HepG2 (cell line): Measurements from ENCODE around the gene SAA2. TPM values are rescaled to one million over a fixed set of nuclear protein-coding genes. Genes with fewer than 3 reads are reported as not detected.

Experiments used
- ATAC-seq: fragments of 200-7000 bp; cut with Tn5 transposase; 3 replicates; pipeline ENCODE4 v1.9.1; 2020; ENCODE audit warnings: mild to moderate bottlenecking, moderate library complexity
- BruUV-seq: library from RNA; stranded (reverse); fragments of 400-500 nt; replicated peaks from 2 replicates; lab custom pipeline; 2021; lab: Mats Ljungman, UMichigan
- CTCF ChIA-PET: fragments of 300-600 bp; formaldehyde crosslinking; extraction: SDS; loops from one replicate; lab custom pipeline; 2021; ENCODE audit warnings: low total read pairs, inconsistent platforms, low intra/inter-chr PET ratio; lab: Yijun Ruan, JAX
- POLR2A ChIA-PET: fragments of 350-600 bp; sonication (Branson Sonifier 250); formaldehyde crosslinking; loops from one replicate; lab custom pipeline; 2020; ENCODE audit warnings: antibody characterized with exemption, inconsistent platforms; lab: Yijun Ruan, JAX
- DNase-seq: peaks from one replicate; pipeline ENCODE4 v3.0.0-alpha.2; 2015; ENCODE audit warnings: low spot score
- FAIRE-seq: peaks from 3 replicates; lab custom pipeline; 2011; peaks lifted over from hg19 to GRCh38; lab: Jason Lieb, UNC
- H2AFZ ChIP-seq: one replicate; pipeline ENCODE4 v1.6.1; 2011; ENCODE audit warnings: low read length, inconsistent platforms
- H3K27ac ChIP-seq: fragments of 300-600 bp; 3 replicates; pipeline ENCODE4 v1.8.0; 2011; ENCODE audit warnings: mixed run types, mild to moderate bottlenecking, mixed read lengths, low read length, inconsistent platforms; ENCODE audit not compliant: insufficient read depth; ENCODE audit errors: extremely low read length
- H3K27me3 ChIP-seq, 2 experiments: fragments of 200-600 bp in 1 of 2; 2 replicates in 1 of 2; 3 replicates in 1 of 2; pipeline versions ENCODE4 v1.6.0 to v1.8.0; 2011; ENCODE audit warnings: low read length in 2 of 2, mild to moderate bottlenecking in 2 of 2, moderate library complexity in 2 of 2, inconsistent platforms in 1 of 2; ENCODE audit not compliant: insufficient read depth in 2 of 2, control insufficient read depth in 1 of 2
- H3K36me3 ChIP-seq, 2 experiments: fragments of 200-600 bp in 1 of 2; replicated peaks in 1 of 2; 2 replicates in 1 of 2; 3 replicates in 1 of 2; pipeline versions ENCODE4 v1.5.1 to v1.8.0; 2011; ENCODE audit warnings: low read length in 2 of 2, inconsistent platforms in 1 of 2; ENCODE audit not compliant: insufficient read depth in 2 of 2, control insufficient read depth in 1 of 2
- H3K4me1 ChIP-seq: 2 replicates; pipeline ENCODE4 v1.5.1; 2012; ENCODE audit warnings: low read length, inconsistent platforms; ENCODE audit not compliant: insufficient read depth
- H3K4me2 ChIP-seq: 2 replicates; pipeline ENCODE4 v1.6.0; 2011; ENCODE audit warnings: low read depth, low read length, inconsistent platforms
- H3K4me3 ChIP-seq, 3 experiments: fragments of 200-600 bp in 1 of 3; sonication (generic), shearing (Covaris generic) in 1 of 3; replicated peaks in 1 of 3; 2 replicates each; pipeline ENCODE4 v1.5.1; 2011 to 2016; ENCODE audit warnings: low read length in 3 of 3, inconsistent platforms in 2 of 3, low read depth in 2 of 3, mild to moderate bottlenecking in 2 of 3, control low read depth in 1 of 3, mixed read lengths in 1 of 3; ENCODE audit not compliant: insufficient read depth in 1 of 3
- H3K79me2 ChIP-seq: one replicate; pipeline ENCODE4 v1.6.1; 2011; ENCODE audit warnings: low read length, inconsistent platforms; ENCODE audit not compliant: insufficient read depth
- H3K9ac ChIP-seq: 2 replicates; pipeline ENCODE4 v1.6.0; 2011; ENCODE audit warnings: mild to moderate bottlenecking, low read depth, low read length, inconsistent platforms; ENCODE audit not compliant: insufficient read depth
- H3K9me3 ChIP-seq: 2 replicates; pipeline ENCODE4 v1.5.1; 2012; ENCODE audit warnings: mild to moderate bottlenecking, low read length
- H4K20me1 ChIP-seq: 2 replicates; pipeline ENCODE4 v1.6.0; 2011; ENCODE audit warnings: inconsistent platforms, mild to moderate bottlenecking, low read length, moderate library complexity; ENCODE audit not compliant: insufficient read depth
- ZNF12 ChIP-seq: sonication (generic); formaldehyde crosslinking; IDR thresholded peaks from 2 replicates; pipeline ENCODE4 v1.5.0; 2020; ENCODE audit warnings: missing genetic modification reagents
- ZNF614 ChIP-seq: IDR thresholded peaks from 2 replicates; pipeline ENCODE4 v1.6.1; 2018; ENCODE audit warnings: missing biosample characterization, missing genetic modification reagents, inconsistent platforms, borderline replicate concordance
- WGBS: methylation state at CpG from one replicate; pipeline ENCODE4 v1.1.6; 2017; ENCODE audit warnings: low lambda C conversion rate; 5-methylcytosine and 5-hydroxymethylcytosine counted together
- in situ Hi-C: cut with HindIII; loops from 2 replicates; pipeline ENCODE4 v1.10.0; 2017; ENCODE audit warnings: low pct_unique_long_range_greater_than_20kb; ENCODE audit not compliant: extremely low pct_ligation_motif_present
- intact Hi-C: fragments of 100-400 bp; cut with micrococcal nuclease; formaldehyde crosslinking; loops from one replicate; pipeline ENCODE4 v1.10.0; 2022; ENCODE audit not compliant: unreplicated experiment
- polyA plus RNA-seq, 8 experiments: library from polyadenylated mRNA; depleted of rRNA in 3 of 8; stranded (reverse) in 7 of 8; unstranded in 1 of 8; fragments of >200 nt; fragmentation: Illumina TruSeq in 4 of 8; extraction: Trizol in 4 of 8; gene quantifications; 2 replicates each; pipeline versions ENCODE4 v1.2.1 to v1.2.3, GENCODE V29; 2011 to 2016; ENCODE audit warnings: low read depth in 4 of 8, missing spikeins in 1 of 8, mixed read lengths in 1 of 8; ENCODE audit not compliant: insufficient read depth in 1 of 8
- total RNA-seq, 5 experiments: library from RNA; depleted of rRNA; stranded (reverse); fragments of >200 nt; fragmentation: Illumina TruSeq; extraction: Trizol; gene quantifications; 2 replicates each; pipeline ENCODE4 v1.2.3, GENCODE V29; 2016; ENCODE audit warnings: low read depth in 1 of 5
- TF ChIP-seq, protein P1 (sequence below): IDR thresholded peaks from 2 replicates; pipeline ENCODE4 v1.4.0; 2020; ENCODE audit warnings: mild to moderate bottlenecking, missing genetic modification reagents
- TF ChIP-seq, protein P2 (sequence below): IDR thresholded peaks from 2 replicates; pipeline ENCODE4 v1.6.1; 2016; ENCODE audit warnings: low read depth

Gene SAA2
- total and polyA plus RNA-seq, 2 of the 13 experiments (the other 11 are each of a cell fraction or from before 2014, with no cell fraction given): 0.27 TPM; not detected in 1

DNA sequence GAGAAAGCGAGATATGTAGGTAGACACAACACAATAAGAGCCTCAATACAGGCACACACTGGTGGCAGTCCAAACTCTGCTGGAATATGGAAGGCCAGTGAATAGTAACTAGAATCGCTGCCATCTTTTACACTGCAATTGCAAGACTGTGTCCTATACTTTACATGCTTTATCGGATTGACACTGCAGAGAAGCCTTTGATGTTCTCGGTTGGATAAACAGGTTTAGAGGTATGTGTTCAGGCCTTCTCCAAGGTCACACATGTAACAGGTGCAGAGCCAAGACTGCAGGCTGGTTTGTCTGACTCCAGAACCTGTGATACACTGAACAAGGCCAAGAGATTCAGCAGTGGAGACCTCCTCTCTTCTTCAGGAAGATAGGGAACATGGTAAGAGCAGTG lies 22.7 kb upstream of the SAA2 start:
- FAIRE-seq (no peak), ATAC-seq (no peak), DNase-seq (no peak)
- Histone ChIP-seq H3K27me3 (no peaks in the 10 kb centered on the region), H4K20me1 (no peaks in the 10 kb centered on the region), H3K9me3 (no peaks in the 10 kb centered on the region), H3K79me2 (no peaks in the 10 kb centered on the region), H3K27ac (no peak overlapping the region), H2AFZ (no peak overlapping the region), H3K9ac (no peak overlapping the region), H3K4me2 (no peak overlapping the region; the same call in 1 of the 2 replicates), H3K36me3 (no peaks in the 10 kb centered on the region), H3K4me1 (peaks cover 8% of the 10 kb centered on the region), H3K4me3 (no peak overlapping the region)
- peak; percentile 98 for TF ChIP-seq ZNF614
- TF ChIP-seq ZNF12: 0 out of 2 replicates have a peak, but pooled peaks have one; percentile 29
- TF ChIP-seq, protein P1, sequence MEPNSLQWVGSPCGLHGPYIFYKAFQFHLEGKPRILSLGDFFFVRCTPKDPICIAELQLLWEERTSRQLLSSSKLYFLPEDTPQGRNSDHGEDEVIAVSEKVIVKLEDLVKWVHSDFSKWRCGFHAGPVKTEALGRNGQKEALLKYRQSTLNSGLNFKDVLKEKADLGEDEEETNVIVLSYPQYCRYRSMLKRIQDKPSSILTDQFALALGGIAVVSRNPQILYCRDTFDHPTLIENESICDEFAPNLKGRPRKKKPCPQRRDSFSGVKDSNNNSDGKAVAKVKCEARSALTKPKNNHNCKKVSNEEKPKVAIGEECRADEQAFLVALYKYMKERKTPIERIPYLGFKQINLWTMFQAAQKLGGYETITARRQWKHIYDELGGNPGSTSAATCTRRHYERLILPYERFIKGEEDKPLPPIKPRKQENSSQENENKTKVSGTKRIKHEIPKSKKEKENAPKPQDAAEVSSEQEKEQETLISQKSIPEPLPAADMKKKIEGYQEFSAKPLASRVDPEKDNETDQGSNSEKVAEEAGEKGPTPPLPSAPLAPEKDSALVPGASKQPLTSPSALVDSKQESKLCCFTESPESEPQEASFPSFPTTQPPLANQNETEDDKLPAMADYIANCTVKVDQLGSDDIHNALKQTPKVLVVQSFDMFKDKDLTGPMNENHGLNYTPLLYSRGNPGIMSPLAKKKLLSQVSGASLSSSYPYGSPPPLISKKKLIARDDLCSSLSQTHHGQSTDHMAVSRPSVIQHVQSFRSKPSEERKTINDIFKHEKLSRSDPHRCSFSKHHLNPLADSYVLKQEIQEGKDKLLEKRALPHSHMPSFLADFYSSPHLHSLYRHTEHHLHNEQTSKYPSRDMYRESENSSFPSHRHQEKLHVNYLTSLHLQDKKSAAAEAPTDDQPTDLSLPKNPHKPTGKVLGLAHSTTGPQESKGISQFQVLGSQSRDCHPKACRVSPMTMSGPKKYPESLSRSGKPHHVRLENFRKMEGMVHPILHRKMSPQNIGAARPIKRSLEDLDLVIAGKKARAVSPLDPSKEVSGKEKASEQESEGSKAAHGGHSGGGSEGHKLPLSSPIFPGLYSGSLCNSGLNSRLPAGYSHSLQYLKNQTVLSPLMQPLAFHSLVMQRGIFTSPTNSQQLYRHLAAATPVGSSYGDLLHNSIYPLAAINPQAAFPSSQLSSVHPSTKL (CRISPR knock-in tag): 0 out of 2 replicates have a peak, but pooled peaks have one; percentile 15
- TF ChIP-seq, protein P2, sequence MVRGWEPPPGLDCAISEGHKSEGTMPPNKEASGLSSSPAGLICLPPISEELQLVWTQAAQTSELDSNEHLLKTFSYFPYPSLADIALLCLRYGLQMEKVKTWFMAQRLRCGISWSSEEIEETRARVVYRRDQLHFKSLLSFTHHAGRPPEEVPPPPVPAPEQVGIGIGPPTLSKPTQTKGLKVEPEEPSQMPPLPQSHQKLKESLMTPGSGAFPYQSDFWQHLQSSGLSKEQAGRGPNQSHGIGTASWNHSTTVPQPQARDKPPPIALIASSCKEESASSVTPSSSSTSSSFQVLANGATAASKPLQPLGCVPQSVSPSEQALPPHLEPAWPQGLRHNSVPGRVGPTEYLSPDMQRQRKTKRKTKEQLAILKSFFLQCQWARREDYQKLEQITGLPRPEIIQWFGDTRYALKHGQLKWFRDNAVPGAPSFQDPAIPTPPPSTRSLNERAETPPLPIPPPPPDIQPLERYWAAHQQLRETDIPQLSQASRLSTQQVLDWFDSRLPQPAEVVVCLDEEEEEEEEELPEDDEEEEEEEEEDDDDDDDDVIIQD (CRISPR knock-in tag): no peak
- CTCF ChIA-PET: no interaction called here
- POLR2A ChIA-PET: no interaction called here
- WGBS: 25% methylated on average over 4 of the region's 4 CpGs
- intact Hi-C loops: no loop called here
- no TSS peak for BruUV-seq
- in situ Hi-C loops: no loop called here
